ENCODE measurements around the gene OTP. TPM values are rescaled to one million over a fixed set of nuclear protein-coding genes. Genes with fewer than 3 reads are reported as not detected.

OTP gene
- total RNA-seq, 2 experiments from 2014 or later = not detected

GRCh38 chr5:77641397-77641943 is 3.0 kb upstream of the OTP start:
- POLR2A ChIA-PET = no interaction called here
- CTCF ChIA-PET = no interaction called here

- POLR2A ChIA-PET = no interaction called here
- CTCF ChIA-PET = no interaction called here
Measured at GRCh38 chr5:77640589-77641396, 2.3 kb upstream of the OTP start.

GRCh38 chr5:77638763-77639671 is 504 bp upstream of the OTP start:
- CTCF ChIA-PET = no interaction called here

GRCh38 chr5:77637170-77637997 is 1.1 kb downstream of the OTP start:
- CTCF ChIA-PET = no interaction called here

More at GRCh38 chr5:77638763-77639671, 504 bp upstream of the OTP start:
- POLR2A ChIA-PET = no interaction called here

GRCh38 chr5:77636641-77637169 is 1.8 kb downstream of the OTP start:
- ChIA-PET CTCF (no interaction called here), POLR2A (no interaction called here)

More at GRCh38 chr5:77637170-77637997, 1.1 kb downstream of the OTP start:
- POLR2A ChIA-PET = no interaction called here

- ChIA-PET CTCF (no interaction called here), POLR2A (no interaction called here)
Measured at GRCh38 chr5:77635917-77636640, 2.4 kb downstream of the OTP start.

GRCh38 chr5:77635067-77635916 is 3.2 kb downstream of the OTP start:
- CTCF ChIA-PET = no interaction called here
- POLR2A ChIA-PET = no interaction called here

GRCh38 chr5:77633709-77634108 is 4.8 kb downstream of the OTP start:
- ChIA-PET CTCF (no interaction called here), POLR2A (no interaction called here)

GRCh38 chr5:77633207-77633675 is 5.3 kb downstream of the OTP start:
- POLR2A ChIA-PET = no interaction called here

GRCh38 chr5:77632526-77633206 is 5.8 kb downstream of the OTP start:
- ChIA-PET POLR2A (no interaction called here), CTCF (no interaction called here)

More at GRCh38 chr5:77633207-77633675, 5.3 kb downstream of the OTP start:
- CTCF ChIA-PET = no interaction called here

GRCh38 chr5:77630114-77630680 is 8.3 kb downstream of the OTP start:
- ChIA-PET POLR2A (interaction anchor here (0.6 to 0.7 kb wide), 2 partner anchors 32 to 266 kb away, joined by 5 to 6 read pairs; no protein-coding TSS in a partner anchor), CTCF (interaction anchor here (0.7 kb wide), 1 partner anchor 35 kb away, joined by 3 read pairs; no protein-coding TSS in a partner anchor)

GRCh38 chr5:77629509-77630113 is 8.9 kb downstream of the OTP start:
- ChIA-PET POLR2A (no interaction called here), CTCF (interaction anchor here (0.7 kb wide), 1 partner anchor 36 kb away, joined by 3 read pairs; no protein-coding TSS in a partner anchor)

GRCh38 chr5:77628840-77629508 is 9.5 kb downstream of the OTP start:
- CTCF ChIA-PET = no interaction called here
- POLR2A ChIA-PET = no interaction called here

GRCh38 chr5:77627869-77628674 is 10.4 kb downstream of the OTP start:
- CTCF ChIA-PET = no interaction called here
- POLR2A ChIA-PET = no interaction called here

GRCh38 chr5:77623203-77623740 is 15.2 kb downstream of the OTP start:
- ChIA-PET POLR2A (no interaction called here), CTCF (interaction anchor here (0.6 kb wide), 1 partner anchor 26 kb away, joined by 3 read pairs; no protein-coding TSS in a partner anchor)

Data from activated CD8-positive, alpha-beta memory T cell treated with anti-CD3 and anti-CD28 coated beads for 36 hours (primary cell).